GM12878 (cell line): ENCODE results near the gene PLXNB2. TPM values are rescaled to one million over a fixed set of nuclear protein-coding genes. Genes with fewer than 3 reads are reported as not detected.
A peak's percentile ranks its signal among the peaks of the same experiment; 100 is the strongest.

Experiments
- ATAC-seq: fragments of 200-7000 bp; cut with Tn5 transposase; 3 replicates; pipeline ENCODE4 v1.9.1; 2020; ENCODE audit warnings: mild to moderate bottlenecking, moderate library complexity
- BruUV-seq: library from RNA; stranded (reverse); fragments of 400-500 nt; replicated peaks from 2 replicates; lab custom pipeline; 2021; lab: Mats Ljungman, UMichigan
- CTCF ChIA-PET: fragments of 300-600 bp; sonication (Branson Sonifier 250); formaldehyde crosslinking; extraction: SDS; loops from one replicate; lab custom pipeline; 2021; ENCODE audit warnings: inconsistent platforms; lab: Yijun Ruan, JAX
- POLR2A ChIA-PET: fragments of 350-600 bp; formaldehyde crosslinking; extraction: SDS; loops from one replicate; lab custom pipeline; 2021; ENCODE audit warnings: inconsistent platforms; lab: Charles Lee
- RAD21 ChIA-PET: fragments of 300-600 bp; sonication (Branson Sonifier 250); formaldehyde crosslinking; loops from one replicate; lab custom pipeline; 2023; ENCODE audit warnings: antibody characterized with exemption; ENCODE audit not compliant: unreplicated experiment; lab: Charles Lee
- SMC1A ChIA-PET: fragments of 300-600 bp; sonication (Branson Sonifier 250); formaldehyde crosslinking; loops from one replicate; lab custom pipeline; 2023; ENCODE audit not compliant: unreplicated experiment, uncharacterized antibody; lab: Charles Lee
- DNase-seq: peaks from one replicate; pipeline ENCODE4 v3.0.0-alpha.2; 2011; ENCODE audit warnings: low read depth, low spot score
- FAIRE-seq: peaks from 3 replicates; lab custom pipeline; 2011; peaks lifted over from hg19 to GRCh38; lab: Jason Lieb, UNC
- H2AFZ ChIP-seq: 2 replicates; pipeline ENCODE4 v1.6.0; 2011; ENCODE audit warnings: low read depth, low read length, control low read depth; ENCODE audit not compliant: control insufficient read depth
- H3K27ac ChIP-seq: 2 replicates; pipeline ENCODE4 v1.5.1; 2011; ENCODE audit warnings: control low read depth; ENCODE audit not compliant: control insufficient read depth, insufficient read depth
- H3K27me3 ChIP-seq, 2 experiments: replicated peaks in 1 of 2; 2 replicates each; pipeline versions ENCODE4 v1.6.0 to v1.6.1; 2011; ENCODE audit warnings: low read length in 1 of 2; ENCODE audit not compliant: control insufficient read depth in 2 of 2, insufficient read depth in 2 of 2
- H3K36me3 ChIP-seq, 2 experiments: 2 replicates each; pipeline ENCODE4 v1.5.1; 2011; ENCODE audit warnings: low read length in 1 of 2; ENCODE audit not compliant: control insufficient read depth in 2 of 2, insufficient read depth in 2 of 2
- H3K4me1 ChIP-seq: 2 replicates; pipeline ENCODE4 v1.6.1; 2011; ENCODE audit warnings: mild to moderate bottlenecking, low read length, moderate library complexity, mixed read lengths; ENCODE audit not compliant: control insufficient read depth, insufficient read depth
- H3K4me2 ChIP-seq: 2 replicates; pipeline ENCODE4 v1.6.0; 2011; ENCODE audit warnings: control low read depth; ENCODE audit not compliant: control insufficient read depth, insufficient read depth
- H3K4me3 ChIP-seq: fragments of 200-600 bp; sonication (generic); 2 replicates; pipeline ENCODE4 v1.5.1; 2016
- H3K79me2 ChIP-seq: 2 replicates; pipeline ENCODE4 v1.6.0; 2011; ENCODE audit warnings: low read length; ENCODE audit not compliant: control insufficient read depth, insufficient read depth
- H3K9ac ChIP-seq: 2 replicates; pipeline ENCODE4 v1.8.0; 2011; ENCODE audit warnings: low read length, control low read depth, mixed read lengths; ENCODE audit not compliant: control insufficient read depth, insufficient read depth
- H3K9me3 ChIP-seq: replicated peaks from 3 replicates; pipeline ENCODE4 v1.5.1; 2011; ENCODE audit warnings: mild to moderate bottlenecking, low read length; ENCODE audit not compliant: control insufficient read depth, insufficient read depth
- H4K20me1 ChIP-seq: 2 replicates; pipeline ENCODE4 v1.6.0; 2011; ENCODE audit not compliant: control insufficient read depth, insufficient read depth
- BCLAF1 ChIP-seq: fragments of 450-650 bp; IDR thresholded peaks from 2 replicates; pipeline ENCODE4 v1.6.1; 2017; ENCODE audit warnings: antibody characterized with exemption, mild to moderate bottlenecking, moderate library complexity
- HDAC2 ChIP-seq: fragments of 200-600 bp; sonication (generic); IDR thresholded peaks from 2 replicates; pipeline ENCODE4 v1.6.1; 2017
- POLR2A ChIP-seq: IDR thresholded peaks from 2 replicates; pipeline ENCODE4 v1.6.1; 2011; ENCODE audit warnings: low read depth, mild to moderate bottlenecking, low read length
- ZNF217 ChIP-seq: fragments of 450-650 bp; IDR thresholded peaks from 2 replicates; pipeline ENCODE4 v1.6.1; 2017; ENCODE audit warnings: antibody characterized with exemption, mild to moderate bottlenecking
- WGBS: methylation state at CpG from one replicate; pipeline ENCODE4 v1.1.6; 2016; ENCODE audit warnings: low lambda C conversion rate; ENCODE audit not compliant: insufficient replicate concordance, insufficient coverage; ENCODE audit errors: missing lambda C conversion rate; 5-methylcytosine and 5-hydroxymethylcytosine counted together
- in situ Hi-C: fragments of 300-500 bp; cut with MboI; formaldehyde crosslinking; loops from 9 replicates; pipeline ENCODE4 v1.14.3; 2018; ENCODE audit warnings: mixed read lengths
- intact Hi-C: fragments of 100-400 bp; cut with micrococcal nuclease; formaldehyde crosslinking; loops from one replicate; pipeline ENCODE4 v1.14.2; 2022; ENCODE audit not compliant: unreplicated experiment
- polyA plus RNA-seq, 11 experiments: library from polyadenylated mRNA; depleted of rRNA in 4 of 11; unstranded in 6 of 11; stranded (reverse) in 5 of 11; fragments of >200 nt; fragmentation: Nextera tagmentation in 4 of 11; fragmentation: Illumina TruSeq in 1 of 11; extraction: Ambion mirVana in 4 of 11; extraction: Trizol in 1 of 11; gene quantifications; 1 replicate in 1 of 11; 2 replicates in 10 of 11; pipeline versions ENCODE4 v1.2.1 to v1.2.3, GENCODE V29; 2011 to 2016; ENCODE audit warnings: inconsistent platforms in 2 of 11, missing spikeins in 2 of 11, low read depth in 1 of 11
- total RNA-seq, 4 experiments: library from RNA; depleted of rRNA in 3 of 4; stranded (reverse); fragments of >200 nt in 3 of 4; fragmentation: Illumina TruSeq in 1 of 4; extraction: Trizol in 1 of 4; gene quantifications; 2 replicates each; pipeline versions ENCODE4 v1.2.1 to v1.2.3, GENCODE V29; 2013 to 2021

PLXNB2 gene
- total and polyA plus RNA-seq, 10 of the 15 experiments (the other 5 are each of a cell fraction or from before 2014, with no cell fraction given), result 0.68 to 134 (median 41.9) TPM

- TF ChIP-seq BCLAF1, result no peak
Measured at GRCh38 chr22:50287731-50288130, 19.7 kb downstream of the PLXNB2 start (continued).

- RAD21 ChIA-PET, result no interaction called here
- Histone ChIP-seq H2AFZ (no peak overlapping the region), H3K9me3 (no peaks in the 10 kb centered on the region), H3K4me3 (no peak overlapping the region), H3K4me2 (no peak overlapping the region), H3K4me1 (peaks cover 4% of the 10 kb centered on the region), H3K27ac (no peak overlapping the region), H4K20me1 (no peaks in the 10 kb centered on the region; the same call in 1 of the 2 replicates), H3K27me3 (no peaks in the 10 kb centered on the region), H3K36me3 (peaks cover 10 to 52% of the 10 kb centered on the region in 2 experiments; a peak in 3 of 4 replicates), H3K79me2 (peaks cover 11% of the 10 kb centered on the region), H3K9ac (no peak overlapping the region)
- CTCF ChIA-PET, result no interaction called here
- POLR2A ChIA-PET, result no interaction called here
- WGBS, result 95% methylated on average over 33 of the region's 40 CpGs
- in situ Hi-C loops, result no loop called here
- BruUV-seq, result no TSS peak
- TF ChIP-seq ZNF217 (no peak), POLR2A (peak; percentile 41; the same call in 1 of the 2 replicates), HDAC2 (no peak)
- no peak for FAIRE-seq
- no peak for ATAC-seq
- intact Hi-C loops, result no loop called here
- SMC1A ChIA-PET, result no interaction called here
- no peak for DNase-seq
Measured at GRCh38 chr22:50286701-50287318, 20.6 kb downstream of the PLXNB2 start.
